Pulmonary artery endothelial cell (primary cell): Measurements from ENCODE around the gene DYNLT5. TPM values are rescaled to one million over a fixed set of nuclear protein-coding genes. Genes with fewer than 3 reads are reported as not detected.
"Not testable (repeated sequence)": the region's sequence is repeated elsewhere in the genome, so short reads cannot be mapped to it uniquely, and the experiment has no call there.

Experiments
- DNase-seq: peaks from one replicate; pipeline ENCODE4 v3.0.0-alpha.2; 2011; ENCODE audit warnings: low read depth, low spot score
- total RNA-seq: library from RNA; depleted of rRNA; stranded (reverse); fragments of >200 nt; gene quantifications from 2 replicates; pipeline ENCODE4 v1.2.3, GENCODE V29; 2014

DYNLT5 gene
- total RNA-seq, 1 donor from 2014 or later: 0.92 TPM

DNA sequence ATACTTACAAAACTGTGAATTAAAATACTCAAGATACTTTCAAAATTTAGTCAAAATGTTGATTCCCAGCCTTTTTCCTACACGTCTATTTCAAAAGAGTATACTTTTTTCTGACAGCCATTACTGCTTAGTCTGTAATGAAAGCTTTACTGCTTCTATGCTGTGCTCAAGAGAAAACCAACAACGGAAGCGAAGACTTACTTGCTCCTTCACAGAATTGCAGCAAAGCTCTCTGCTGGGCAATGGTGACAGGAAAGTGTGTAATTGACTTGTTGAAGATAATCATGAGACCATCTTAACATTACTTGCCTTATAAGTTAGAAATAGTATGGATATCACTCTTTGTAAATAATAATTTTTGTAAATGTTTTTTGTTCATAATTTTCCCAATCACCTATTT is 1.7 kb upstream of the DYNLT5 start:
- no peak for DNase-seq

DNA sequence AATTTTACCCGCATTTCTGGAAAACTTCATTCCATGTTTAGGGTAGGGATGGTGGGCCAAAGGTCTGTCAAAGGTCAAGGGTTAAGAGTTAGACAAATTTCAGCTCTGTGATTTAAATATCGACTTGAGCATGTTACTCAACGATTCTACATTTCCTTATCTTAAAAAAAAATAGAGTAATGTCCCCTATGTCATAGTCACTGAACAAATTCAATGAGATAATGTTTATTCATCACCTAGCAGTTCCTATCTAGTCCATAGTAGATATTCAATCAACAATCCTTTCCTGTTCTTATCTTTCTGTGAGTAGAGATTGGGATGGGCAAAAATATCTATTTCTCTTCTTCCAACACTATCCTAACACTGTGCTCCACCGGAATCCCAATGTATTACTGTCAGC is 1.1 kb upstream of the DYNLT5 start:
- no peak for DNase-seq

DNA sequence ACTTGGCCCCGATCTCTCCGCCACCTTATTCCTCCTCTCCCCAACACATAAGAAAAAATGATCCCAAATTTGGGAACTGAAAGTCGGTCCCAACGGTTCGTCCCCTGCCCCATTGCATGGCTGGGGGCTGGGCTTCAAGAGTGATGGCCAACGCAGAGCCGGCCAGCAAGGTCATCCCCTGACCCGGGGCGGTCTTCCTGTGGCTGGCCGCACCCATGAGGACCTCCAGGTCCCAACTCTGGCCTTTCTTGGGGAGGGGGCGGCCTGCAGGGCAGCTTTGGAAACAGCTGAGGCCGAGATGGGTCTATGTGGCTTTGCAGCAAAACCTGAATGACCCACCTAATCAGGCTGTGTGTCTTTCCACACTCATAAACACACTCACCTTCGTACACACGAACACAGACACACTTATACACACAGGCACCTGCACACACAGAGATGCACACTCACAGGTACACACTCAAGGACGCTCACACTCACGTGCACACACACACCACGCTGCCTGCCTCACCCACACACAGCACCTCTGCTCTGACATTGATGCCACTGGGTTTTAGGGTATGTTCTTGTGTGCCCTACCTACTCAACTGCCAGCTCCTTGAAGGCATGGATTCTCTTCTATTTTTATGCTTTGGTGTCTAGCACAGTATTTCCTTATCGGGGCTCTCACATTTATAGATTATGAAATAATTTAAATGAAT is 562 bp downstream of the DYNLT5 start:
- DNase-seq: no peak

DNA sequence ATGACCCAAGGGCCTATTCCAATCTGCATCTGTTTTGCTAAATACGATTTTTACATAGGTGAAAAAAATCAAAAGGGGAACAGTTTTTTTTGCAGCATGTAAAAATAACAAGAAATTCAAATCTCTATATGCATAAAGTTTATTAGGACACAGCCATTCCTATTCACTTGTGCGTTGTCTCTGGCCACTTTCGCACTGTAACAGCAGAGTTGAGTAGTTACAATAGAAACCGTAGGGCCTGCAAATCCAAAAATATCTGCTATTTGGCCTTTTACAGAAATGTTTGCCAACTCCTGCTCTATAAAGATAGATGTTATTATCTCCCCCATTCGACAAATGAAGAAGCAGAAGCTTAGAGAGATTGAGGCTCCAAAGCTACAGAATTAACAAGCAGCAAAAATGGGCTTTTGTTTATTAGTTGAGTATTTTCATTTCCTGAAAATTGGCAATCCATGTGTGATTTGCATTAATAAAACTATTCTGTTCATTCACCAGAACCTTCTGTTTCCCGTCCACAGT is 5.5 kb downstream of the DYNLT5 start:
- no peak for DNase-seq

DNA sequence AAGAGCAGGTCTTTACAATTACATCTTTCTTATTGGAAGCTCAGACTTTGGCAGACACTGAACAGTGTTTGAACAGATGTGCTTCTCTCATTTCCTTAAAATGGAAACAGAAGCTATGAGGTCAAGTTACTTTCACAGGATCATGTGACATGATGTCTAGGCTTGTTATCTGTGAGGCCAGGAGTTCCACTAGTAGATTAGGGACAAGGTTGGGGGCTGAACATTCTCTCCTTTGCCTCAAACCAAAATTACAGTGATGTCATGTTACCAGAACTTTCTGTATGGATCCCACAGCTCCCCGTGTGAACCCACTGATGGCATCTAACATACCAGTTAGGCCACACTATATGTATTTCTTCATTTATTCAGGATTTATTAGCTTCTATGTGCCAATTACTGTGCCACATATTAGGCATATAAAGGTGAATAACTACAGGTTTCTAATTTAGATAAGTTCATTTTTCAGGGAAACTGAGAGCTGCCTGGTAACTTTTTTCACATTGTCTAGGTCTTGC is 6.0 kb downstream of the DYNLT5 start:
- no peak for DNase-seq

DNA sequence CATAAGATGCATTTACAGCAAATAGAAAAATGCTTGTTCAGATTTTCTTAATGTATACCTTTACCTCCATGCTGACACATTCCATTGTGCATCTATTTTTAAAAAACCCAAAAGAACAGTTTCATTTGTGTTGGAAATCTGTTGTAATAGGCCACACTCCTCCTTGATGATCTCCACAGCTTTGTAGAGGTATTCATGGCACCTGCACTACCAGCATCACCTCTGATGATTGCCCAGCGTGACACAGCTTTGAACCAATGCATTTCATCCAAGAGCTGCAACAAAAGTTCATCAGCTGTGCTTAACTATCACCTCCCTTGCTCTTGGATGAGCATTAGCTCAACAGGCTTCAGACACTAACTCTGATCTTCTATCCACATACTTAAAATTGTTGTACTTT is 8.2 kb downstream of the DYNLT5 start:
- no peak for DNase-seq

DNA sequence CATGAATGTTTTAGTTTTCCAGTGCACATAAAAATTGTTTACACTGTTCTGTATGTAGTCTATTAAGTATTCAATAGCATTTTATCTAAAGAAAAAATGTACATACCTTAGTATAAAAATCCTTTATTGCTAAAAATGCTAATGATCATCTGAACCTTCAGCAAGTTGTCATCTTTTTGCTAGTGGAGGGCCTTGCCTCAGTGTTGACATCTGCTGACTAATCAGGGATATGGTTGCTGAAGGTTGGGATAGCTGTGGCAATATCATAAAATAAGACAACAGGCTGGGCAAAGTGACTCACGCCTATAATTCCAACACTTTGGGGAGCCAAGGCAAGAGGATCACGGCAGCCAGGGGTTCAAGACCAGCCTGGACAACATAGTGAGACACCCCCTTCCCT is 9.0 kb downstream of the DYNLT5 start:
- DNase-seq: no peak

DNA sequence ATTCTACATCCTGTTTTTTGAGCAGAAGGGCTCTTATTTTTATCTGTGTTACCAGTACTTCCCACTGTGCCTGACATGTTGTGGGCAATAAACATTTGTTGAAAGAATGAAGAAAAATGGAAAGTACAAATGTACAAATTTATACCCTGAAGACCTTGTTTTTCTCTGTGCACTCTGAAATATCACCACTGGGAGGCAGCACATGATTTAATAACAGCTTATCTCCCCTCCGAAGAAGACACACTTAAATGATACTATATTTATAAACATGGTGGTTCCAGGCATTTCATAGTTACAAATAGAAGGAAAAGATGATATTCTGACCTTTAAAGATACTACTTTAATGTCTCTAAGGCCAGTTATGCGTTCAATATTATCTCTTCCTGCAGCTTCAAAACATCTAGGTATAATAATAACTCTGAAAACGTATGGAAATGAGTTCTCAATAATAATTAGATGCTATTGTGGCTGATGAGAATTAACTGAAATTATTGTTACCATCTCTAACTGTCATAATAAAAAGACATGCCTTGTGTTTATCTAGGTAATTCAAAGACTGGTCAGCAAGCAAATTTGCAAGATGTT is 12.8 kb downstream of the DYNLT5 start:
- no peak for DNase-seq

DNA sequence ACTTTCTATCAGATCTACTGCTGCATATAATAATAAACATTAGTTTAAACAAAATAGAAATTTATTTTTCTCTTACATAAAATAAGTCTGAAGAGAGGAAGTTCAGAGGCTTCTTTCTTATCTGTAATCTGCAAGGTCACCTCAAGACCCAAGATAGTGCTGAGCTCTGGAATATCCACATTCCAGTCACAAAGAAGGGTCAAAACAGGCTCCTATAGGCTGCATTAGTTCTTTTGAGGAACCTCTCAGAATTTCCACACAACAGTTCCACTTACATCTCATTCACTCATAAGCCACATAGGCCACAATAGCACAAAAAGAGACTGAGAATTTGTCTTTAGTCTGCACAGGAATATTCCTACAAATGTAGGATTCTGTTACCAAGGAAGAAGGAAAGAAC is 15.4 kb downstream of the DYNLT5 start:
- no peak for DNase-seq

DNA sequence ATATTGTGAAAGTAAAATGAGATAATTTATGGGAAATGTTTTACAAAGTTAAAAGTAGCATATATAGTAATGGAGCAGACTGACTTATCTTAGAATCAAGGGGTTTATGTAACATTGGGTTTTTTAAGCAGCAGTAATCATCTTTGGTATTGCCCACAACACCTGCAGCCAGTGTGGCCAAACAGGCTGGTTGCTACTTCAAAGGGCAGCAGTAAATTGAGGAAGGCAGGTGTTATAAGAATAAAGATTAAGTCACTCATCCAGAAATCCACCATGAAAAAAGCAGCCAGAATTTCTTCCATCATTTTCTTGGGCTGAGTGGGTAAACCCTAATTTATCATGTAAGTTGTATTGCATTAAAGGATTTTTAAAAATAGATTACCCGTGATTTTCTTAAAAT is 16.7 kb downstream of the DYNLT5 start:
- DNase-seq: no peak

DNA sequence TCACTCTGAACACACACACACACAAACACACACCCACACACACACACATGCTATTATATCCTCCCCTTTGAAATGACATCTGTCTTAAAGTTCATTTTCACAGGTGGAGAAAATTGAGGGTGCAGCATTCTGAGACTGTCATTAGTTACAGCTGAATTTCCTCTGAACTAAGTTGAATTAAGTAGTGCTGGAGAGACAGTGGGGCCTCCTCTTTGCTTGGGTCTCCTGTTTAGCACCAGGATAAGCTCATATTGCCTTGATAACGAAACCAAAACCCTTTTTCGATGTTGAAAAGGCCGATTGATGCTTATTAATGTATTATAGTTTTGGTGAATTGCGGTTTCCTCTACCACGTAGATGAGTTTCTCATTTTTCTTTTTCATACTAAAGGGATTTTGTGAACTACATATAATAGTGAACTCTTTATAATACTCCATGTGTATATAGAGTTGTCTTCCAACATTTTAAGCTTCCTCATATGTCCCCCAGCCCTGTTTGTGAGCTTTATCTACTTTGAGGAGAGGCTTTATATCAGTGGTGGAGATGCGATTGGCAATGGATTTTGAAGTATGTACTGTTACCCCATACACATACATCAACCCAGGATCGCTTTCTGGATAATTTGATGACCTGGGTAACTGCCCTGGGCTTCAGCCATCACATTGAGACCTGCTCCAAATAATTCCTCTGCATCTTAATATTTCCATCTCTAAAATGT is 17.4 kb downstream of the DYNLT5 start:
- DNase-seq: no peak

DNA sequence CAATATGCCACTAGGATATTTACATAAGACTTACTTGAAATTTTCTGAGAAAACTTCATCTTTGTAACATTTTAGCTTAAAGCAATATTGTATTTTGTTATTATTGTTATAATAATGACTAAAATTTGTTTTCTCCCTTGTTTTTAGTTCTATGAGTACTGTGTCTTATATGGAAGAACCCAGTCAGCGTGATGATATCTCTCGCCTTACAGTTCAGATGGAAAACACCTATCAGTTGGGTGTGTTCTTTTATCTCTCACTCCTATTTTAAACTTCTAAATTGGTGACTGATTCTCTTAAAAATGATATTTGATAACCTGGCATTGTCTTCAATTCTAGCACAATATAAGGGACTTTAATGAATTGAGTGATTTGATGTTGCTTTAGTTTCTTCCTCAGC is 18.0 kb downstream of the DYNLT5 start:
- no peak for DNase-seq

DNA sequence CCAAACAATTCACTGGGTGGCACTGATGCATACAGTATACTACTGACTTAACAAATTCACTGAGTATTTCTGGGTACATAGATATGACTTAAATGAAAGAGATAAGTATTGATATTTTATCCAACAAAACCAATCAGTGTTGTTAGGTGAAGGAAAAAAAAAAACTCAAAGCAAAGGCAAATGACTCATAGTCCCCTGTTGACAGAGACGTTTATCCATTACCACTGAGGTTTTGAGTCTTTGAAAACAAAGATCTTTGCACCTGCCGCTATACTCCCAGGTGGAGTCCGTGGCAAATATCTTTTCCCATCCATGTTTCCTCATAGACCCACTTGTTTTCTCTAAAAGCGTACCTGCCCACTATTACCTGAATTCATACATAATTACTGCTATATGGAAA is 18.4 kb downstream of the DYNLT5 start:
- no peak for DNase-seq

DNA sequence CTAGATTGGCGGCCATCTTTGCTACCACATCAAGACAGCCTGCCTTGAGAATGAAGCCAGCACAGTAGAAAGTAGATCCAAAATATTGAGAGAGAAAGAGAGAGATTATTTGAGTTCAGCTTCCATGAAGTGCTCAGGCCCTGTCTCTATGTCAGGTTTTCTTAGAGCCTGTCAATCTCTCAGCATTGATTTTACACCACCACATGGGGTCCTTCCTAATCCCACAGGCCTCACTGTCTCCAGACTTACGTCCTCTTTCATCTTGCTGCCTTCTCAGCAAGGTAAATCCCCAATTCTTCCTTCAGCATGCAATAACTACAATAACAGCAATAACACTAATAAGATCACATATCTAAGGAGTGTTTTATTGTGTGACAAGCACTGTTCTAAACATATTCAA is 21.0 kb downstream of the DYNLT5 start:
- DNase-seq: no peak

DNA sequence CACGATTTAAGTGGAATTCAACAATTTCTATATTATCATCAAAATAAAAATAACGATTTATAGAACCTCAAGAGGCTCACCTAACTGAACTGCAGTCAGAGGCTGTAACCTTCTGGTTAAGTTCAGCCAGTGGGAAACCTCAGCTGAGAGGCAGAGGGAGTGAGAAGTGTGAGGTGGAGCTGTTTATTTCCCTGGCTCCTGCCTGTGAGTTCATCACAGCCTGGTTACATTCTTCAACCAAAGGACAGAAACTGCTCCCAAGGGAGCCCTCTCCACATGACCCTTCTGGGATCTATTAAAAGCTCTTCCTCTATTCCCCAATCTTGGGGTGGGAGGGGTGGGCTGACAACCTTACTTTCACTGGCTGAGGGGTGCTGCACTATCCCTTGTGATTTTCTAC is 22.2 kb downstream of the DYNLT5 start:
- no peak for DNase-seq

DNA sequence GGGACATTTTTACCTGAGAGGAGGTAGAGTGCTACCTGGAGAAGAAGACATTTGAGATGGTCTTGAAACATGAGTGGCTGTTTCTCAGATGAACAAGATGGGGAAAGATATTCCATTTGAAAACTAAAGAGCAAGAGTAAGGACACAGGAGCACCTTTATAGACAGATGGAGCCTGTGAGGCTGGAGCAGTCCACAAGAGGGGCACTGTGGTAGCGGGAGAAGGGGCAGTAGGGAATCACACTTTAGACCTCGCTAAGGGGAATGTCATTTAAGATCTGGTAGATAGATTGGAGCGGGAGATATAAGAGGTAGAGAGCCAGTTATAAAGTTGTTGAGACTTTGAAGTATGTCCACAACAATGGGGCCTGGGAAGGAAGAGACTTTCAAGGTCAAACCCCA is 23.4 kb downstream of the DYNLT5 start:
- DNase-seq: no peak

DNA sequence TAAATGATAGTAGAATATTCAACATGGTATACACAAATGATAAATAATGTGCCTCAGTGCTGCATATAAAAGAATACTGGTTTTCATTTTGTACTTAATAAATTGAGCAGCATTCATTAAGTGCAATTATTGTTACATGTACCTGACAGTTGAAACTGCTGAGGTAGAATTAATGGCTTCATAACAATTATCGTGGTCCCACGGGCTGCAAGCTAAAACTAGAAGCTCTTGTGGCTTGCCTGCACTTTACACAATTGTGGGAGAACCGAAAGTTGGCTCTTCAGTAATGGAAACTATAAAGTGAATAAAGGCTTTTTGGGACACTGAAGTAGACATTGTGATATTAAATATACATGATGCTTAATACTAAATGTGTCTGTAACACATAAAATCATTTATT is 25.6 kb downstream of the DYNLT5 start:
- DNase-seq: no peak

DNA sequence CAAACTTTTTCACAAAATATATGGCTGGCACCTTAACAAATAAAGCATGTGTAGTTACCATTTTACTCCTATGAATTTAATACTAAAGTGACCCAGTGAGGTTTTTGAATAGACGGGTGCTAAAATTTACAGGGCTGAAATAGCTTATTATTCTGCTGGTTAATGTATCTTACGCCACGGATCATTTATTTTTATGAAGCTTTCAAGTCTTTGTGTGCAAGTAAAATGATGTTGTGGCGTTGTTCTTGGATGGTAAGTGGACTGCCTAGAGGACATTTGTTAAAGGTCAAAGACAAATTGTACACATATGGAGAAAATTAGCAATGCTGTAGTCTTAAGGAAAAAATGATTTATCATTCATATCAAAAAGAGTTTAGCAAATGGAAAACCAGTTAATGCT is 26.0 kb downstream of the DYNLT5 start:
- no peak for DNase-seq

DNA sequence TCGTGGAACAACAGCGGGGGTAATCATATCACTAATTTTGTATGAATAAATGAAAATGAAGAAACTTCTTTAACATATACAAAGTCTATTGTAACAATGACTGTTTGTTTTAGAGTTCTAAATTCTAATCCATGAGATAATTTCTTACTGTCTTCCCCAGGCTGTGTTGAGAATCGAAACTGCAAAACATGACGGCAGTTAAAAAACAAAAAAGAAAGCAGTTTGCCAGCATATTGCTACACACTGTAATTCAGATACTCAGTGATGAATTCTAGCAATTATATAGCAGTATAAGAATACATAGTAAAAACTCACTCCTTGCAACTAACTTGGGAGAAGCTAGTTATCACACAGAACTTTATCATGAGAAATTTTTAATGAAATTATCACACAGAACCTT is 26.7 kb downstream of the DYNLT5 start:
- no peak for DNase-seq

DNA sequence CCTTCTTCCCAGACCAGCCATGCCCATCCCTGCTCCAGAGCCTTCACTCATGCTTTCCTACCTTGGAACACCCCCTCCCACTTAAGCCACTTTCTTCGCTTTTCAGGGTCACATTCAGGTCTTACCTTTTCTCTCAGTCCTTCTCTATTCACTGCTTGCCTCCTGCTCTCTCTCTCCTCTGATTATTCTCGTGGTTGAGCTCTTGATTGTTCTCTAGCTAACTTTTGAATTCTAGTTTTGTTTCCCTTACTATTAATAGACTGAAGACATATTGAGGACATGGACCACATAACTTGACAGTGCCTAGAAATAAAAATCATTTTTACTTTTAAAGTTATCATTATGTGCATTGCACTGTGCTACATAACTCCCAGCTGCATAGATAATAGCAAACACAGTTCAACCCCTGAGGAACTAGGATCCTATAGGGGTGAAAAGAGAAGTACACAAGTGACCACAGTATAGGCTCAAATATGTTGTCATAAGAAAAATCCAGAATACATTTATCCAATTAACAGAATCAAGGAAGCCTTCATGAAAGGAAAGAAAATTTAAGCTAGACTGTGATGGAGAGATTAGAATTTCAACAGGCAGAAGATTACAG is 27.3 kb downstream of the DYNLT5 start:
- DNase-seq: no peak

DNA sequence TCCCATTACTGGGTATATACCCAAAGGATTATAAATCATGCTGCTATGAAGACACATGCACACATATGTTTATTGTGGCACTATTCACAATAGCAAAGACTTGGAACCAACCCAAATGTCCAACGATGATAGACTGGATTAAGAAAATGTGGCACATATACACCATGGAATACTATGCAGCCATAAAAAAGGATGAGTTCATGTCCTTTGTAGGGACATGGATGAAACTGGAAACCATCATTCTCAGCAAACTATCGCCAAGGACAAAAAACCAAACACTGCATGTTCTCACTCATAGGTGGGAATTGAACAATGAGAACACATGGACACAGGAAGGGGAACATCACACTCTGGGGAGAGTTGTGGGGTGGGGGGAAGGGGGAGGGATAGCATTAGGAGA is 33.5 kb downstream of the DYNLT5 start:
- not testable (repeated sequence) for DNase-seq

DNA sequence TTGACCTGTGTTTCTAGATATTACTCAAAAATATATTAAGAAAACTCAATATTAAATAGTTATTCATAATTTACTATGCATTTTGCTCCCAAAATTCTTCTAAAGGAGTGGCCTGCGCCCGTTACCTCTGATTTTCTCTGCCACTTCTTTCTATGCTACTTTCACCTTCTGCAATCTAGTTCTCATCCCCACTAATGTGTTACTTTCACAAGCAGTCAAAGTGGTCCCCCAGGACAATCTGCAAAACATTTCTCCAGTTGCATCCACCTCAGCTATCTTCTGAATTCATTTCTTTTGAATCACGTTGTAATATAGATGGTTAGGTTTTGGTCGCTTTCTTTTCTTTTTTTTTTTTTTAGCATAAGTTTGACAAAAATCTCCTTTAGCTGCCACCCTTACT is 35.4 kb downstream of the DYNLT5 start:
- DNase-seq: no peak
